Measurements from ENCODE around the gene PTPRN2. TPM values are rescaled to one million over a fixed set of nuclear protein-coding genes. Genes with fewer than 3 reads are reported as not detected.

Gene PTPRN2
- polyA plus RNA-seq, 1 experiment = 0.02 TPM

GRCh38 chr7:157856873-157857577 lies 730.6 kb downstream of the PTPRN2 start:
- peaks cover 76% of the 10 kb centered on the region for H3K9me3 ChIP-seq (ENCODE audit: control insufficient read depth, insufficient read depth, low read length)
- H3K27ac ChIP-seq (ENCODE audit: low read depth, low read length) = no peak overlapping the region
- TF ChIP-seq CTCF (IDR thresholded peaks at IDR 0.05; ENCODE audit: low read depth, low read length) = no peak
- no peaks in the 10 kb centered on the region for H3K27me3 ChIP-seq (ENCODE audit: control insufficient read depth, insufficient read depth, low read length)
- no peak for DNase-seq (ENCODE audit: low read depth, low spot score)
- POLR2A ChIA-PET = no interaction called here
- CTCF ChIA-PET = no interaction called here
- no peak overlapping the region for H3K4me3 ChIP-seq (ENCODE audit: low read depth, low read length)

GRCh38 chr7:157855452-157856213 lies 732.0 kb downstream of the PTPRN2 start:
- Histone ChIP-seq H3K27ac (ENCODE audit: low read depth, low read length) (no peak overlapping the region), H3K4me3 (ENCODE audit: low read depth, low read length) (no peak overlapping the region), H3K27me3 (ENCODE audit: control insufficient read depth, insufficient read depth, low read length) (no peaks in the 10 kb centered on the region), H3K9me3 (ENCODE audit: control insufficient read depth, insufficient read depth, low read length) (peaks cover 74% of the 10 kb centered on the region)
- ChIA-PET POLR2A (no interaction called here), CTCF (no interaction called here)
- TF ChIP-seq CTCF (IDR thresholded peaks at IDR 0.05; ENCODE audit: low read depth, low read length) = no peak
- DNase-seq (ENCODE audit: low read depth, low spot score) = no peak

GRCh38 chr7:157855016-157855415 lies 732.6 kb downstream of the PTPRN2 start:
- H3K27me3 ChIP-seq (ENCODE audit: control insufficient read depth, insufficient read depth, low read length) = no peaks in the 10 kb centered on the region
- no peak overlapping the region for H3K4me3 ChIP-seq (ENCODE audit: low read depth, low read length)
- no peak for DNase-seq (ENCODE audit: low read depth, low spot score)
- no peak for TF ChIP-seq CTCF (IDR thresholded peaks at IDR 0.05; ENCODE audit: low read depth, low read length)
- no peak overlapping the region for H3K27ac ChIP-seq (ENCODE audit: low read depth, low read length)
- H3K9me3 ChIP-seq (ENCODE audit: control insufficient read depth, insufficient read depth, low read length) = peaks cover 74% of the 10 kb centered on the region
- ChIA-PET CTCF (no interaction called here), POLR2A (no interaction called here)

- DNase-seq (ENCODE audit: low read depth, low spot score) = no peak
- Histone ChIP-seq H3K9me3 (ENCODE audit: control insufficient read depth, insufficient read depth, low read length) (peaks cover 78% of the 10 kb centered on the region), H3K4me3 (ENCODE audit: low read depth, low read length) (no peak overlapping the region), H3K27me3 (ENCODE audit: control insufficient read depth, insufficient read depth, low read length) (no peaks in the 10 kb centered on the region), H3K27ac (ENCODE audit: low read depth, low read length) (no peak overlapping the region)
- TF ChIP-seq CTCF (IDR thresholded peaks at IDR 0.05; ENCODE audit: low read depth, low read length) = no peak
- ChIA-PET POLR2A (no interaction called here), CTCF (no interaction called here)
These were observed 733.3 kb downstream of the PTPRN2 start for GRCh38 chr7:157854066-157854891.

GRCh38 chr7:157853789-157854065 lies 733.9 kb downstream of the PTPRN2 start:
- Histone ChIP-seq H3K9me3 (ENCODE audit: control insufficient read depth, insufficient read depth, low read length) (peaks cover 83% of the 10 kb centered on the region), H3K4me3 (ENCODE audit: low read depth, low read length) (no peak overlapping the region), H3K27me3 (ENCODE audit: control insufficient read depth, insufficient read depth, low read length) (no peaks in the 10 kb centered on the region), H3K27ac (ENCODE audit: low read depth, low read length) (no peak overlapping the region)
- TF ChIP-seq CTCF (IDR thresholded peaks at IDR 0.05; ENCODE audit: low read depth, low read length) = no peak
- POLR2A ChIA-PET = no interaction called here
- CTCF ChIA-PET = no interaction called here
- no peak for DNase-seq (ENCODE audit: low read depth, low spot score)
